Measurements from ENCODE around the gene TFCP2.

GRCh38 chr12:51118706-51119105 lies 54.2 kb downstream of the TFCP2 start:
- TF ChIP-seq POLR2A (IDR thresholded peaks at IDR 0.05) (no peak), EP300 (IDR thresholded peaks at IDR 0.05) (no peak)
- TF ChIP-seq, protein P1, sequence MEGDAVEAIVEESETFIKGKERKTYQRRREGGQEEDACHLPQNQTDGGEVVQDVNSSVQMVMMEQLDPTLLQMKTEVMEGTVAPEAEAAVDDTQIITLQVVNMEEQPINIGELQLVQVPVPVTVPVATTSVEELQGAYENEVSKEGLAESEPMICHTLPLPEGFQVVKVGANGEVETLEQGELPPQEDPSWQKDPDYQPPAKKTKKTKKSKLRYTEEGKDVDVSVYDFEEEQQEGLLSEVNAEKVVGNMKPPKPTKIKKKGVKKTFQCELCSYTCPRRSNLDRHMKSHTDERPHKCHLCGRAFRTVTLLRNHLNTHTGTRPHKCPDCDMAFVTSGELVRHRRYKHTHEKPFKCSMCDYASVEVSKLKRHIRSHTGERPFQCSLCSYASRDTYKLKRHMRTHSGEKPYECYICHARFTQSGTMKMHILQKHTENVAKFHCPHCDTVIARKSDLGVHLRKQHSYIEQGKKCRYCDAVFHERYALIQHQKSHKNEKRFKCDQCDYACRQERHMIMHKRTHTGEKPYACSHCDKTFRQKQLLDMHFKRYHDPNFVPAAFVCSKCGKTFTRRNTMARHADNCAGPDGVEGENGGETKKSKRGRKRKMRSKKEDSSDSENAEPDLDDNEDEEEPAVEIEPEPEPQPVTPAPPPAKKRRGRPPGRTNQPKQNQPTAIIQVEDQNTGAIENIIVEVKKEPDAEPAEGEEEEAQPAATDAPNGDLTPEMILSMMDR (IDR thresholded peaks at IDR 0.05), result no peak
